GM10266 (cell line): ENCODE data around the gene VPS51.

ENCODE experiments used
- DNase-seq: peaks from one replicate; pipeline ENCODE4 v3.0.0; 2012; ENCODE audit errors: extremely low spot score
- CTCF ChIP-seq: IDR thresholded peaks from 2 replicates; pipeline ENCODE4 v1.5.1; 2012; ENCODE audit warnings: mild to moderate bottlenecking, low read depth; ENCODE audit not compliant: control insufficient read depth, insufficient read depth; ENCODE audit errors: missing control alignments

The VPS51 gene

GRCh38 chr11:65084598-65085375, 11.2 kb upstream of the VPS51 start:
- TF ChIP-seq CTCF = no peak
- no peak for DNase-seq

- TF ChIP-seq CTCF = no peak
- DNase-seq = no peak
Measured at GRCh38 chr11:65085446-65085845, 10.6 kb upstream of the VPS51 start.

GRCh38 chr11:65086809-65087208, 9.2 kb upstream of the VPS51 start:
- no peak for TF ChIP-seq CTCF

GRCh38 chr11:65087216-65087615, 8.8 kb upstream of the VPS51 start:
- no peak for DNase-seq

More at GRCh38 chr11:65086809-65087208, 9.2 kb upstream of the VPS51 start:
- no peak for DNase-seq

GRCh38 chr11:65087827-65088226, 8.2 kb upstream of the VPS51 start:
- no peak for DNase-seq
- no peak for TF ChIP-seq CTCF

More at GRCh38 chr11:65087216-65087615, 8.8 kb upstream of the VPS51 start:
- no peak for TF ChIP-seq CTCF

GRCh38 chr11:65089621-65090020, 6.4 kb upstream of the VPS51 start:
- no peak for TF ChIP-seq CTCF
- DNase-seq = no peak

- TF ChIP-seq CTCF = no peak
- DNase-seq = no peak
Measured at GRCh38 chr11:65090628-65091027, 5.4 kb upstream of the VPS51 start.
